Tibial artery (tissue), 4 donors: ENCODE data around the gene ASPG.
A peak's percentile ranks its signal among the peaks of the same experiment; 100 is the strongest.

Experiments used
- DNase-seq, 2 donors: peaks; one replicate each; pipeline ENCODE4 v3.0.0-alpha.2; 2019
- H3K27ac ChIP-seq, 2 donors: fragments of 200-600 bp; sonication (generic) in 1 of 2; 1 replicate in 1 of 2; 2 replicates in 1 of 2; pipeline ENCODE4 v1.5.1; 2018 to 2019; ENCODE audit warnings: mild to moderate bottlenecking in 1 of 2
- H3K27me3 ChIP-seq, 2 donors: fragments of 200-600 bp; sonication (generic) in 1 of 2; one replicate each; pipeline versions ENCODE4 v1.5.1 to v1.6.0; 2016 to 2019
- H3K36me3 ChIP-seq, 3 donors: fragments of 200-600 bp; sonication (generic) in 2 of 3; one replicate each; pipeline ENCODE4 v1.5.1; 2016 to 2019; ENCODE audit warnings: mild to moderate bottlenecking in 2 of 3
- H3K4me1 ChIP-seq, 4 donors: fragments of 200-600 bp; sonication (generic) in 2 of 4; 1 replicate in 3 of 4; 2 replicates in 1 of 4; pipeline ENCODE4 v1.5.1; 2016 to 2019
- H3K4me3 ChIP-seq, 2 donors: fragments of 200-600 bp; sonication (generic) in 1 of 2; 1 replicate in 1 of 2; 2 replicates in 1 of 2; pipeline ENCODE4 v1.5.1; 2018 to 2019; ENCODE audit warnings: mild to moderate bottlenecking in 2 of 2
- H3K9me3 ChIP-seq, 3 donors: fragments of 200-600 bp; sonication (generic) in 1 of 3; one replicate each; pipeline ENCODE4 v1.5.1; 2016 to 2019
- CTCF ChIP-seq, 2 experiments: fragments of 200-600 bp in 1 of 2; fragments of 450-650 bp in 1 of 2; IDR thresholded peaks; one replicate each; pipeline ENCODE4 v1.5.1; 2017 to 2019; ENCODE audit warnings: antibody characterized with exemption in 2 of 2, mild to moderate bottlenecking in 1 of 2, moderate library complexity in 1 of 2
- intact Hi-C: fragments of 100-400 bp; cut with DNase I; formaldehyde crosslinking; loops from one replicate; pipeline ENCODE4 v1.15.0; 2023; ENCODE audit warnings: low total_unique reads

ASPG gene

GRCh38 chr14:104094709-104095425 is 9.4 kb downstream of the ASPG start:
- no peak overlapping the region for H3K4me3 ChIP-seq
- H3K36me3 ChIP-seq, result no peaks in the 10 kb centered on the region
- H3K27me3 ChIP-seq, result peaks cover 0 to 52% of the 10 kb centered on the region in 2 donors
- intact Hi-C loops, result no loop called here
- DNase-seq, result no peak
- H3K27ac ChIP-seq, result no peak overlapping the region
- TF ChIP-seq CTCF (IDR thresholded peaks at IDR 0.05), result peak; percentile 55 to 81
- peaks cover 0 to 3% (median 0%) of the 10 kb centered on the region in 3 donors for H3K9me3 ChIP-seq
- H3K4me1 ChIP-seq, result peaks cover 0 to 5% (median 0%) of the 10 kb centered on the region in 4 donors

GRCh38 chr14:104095426-104096310 is 10.2 kb downstream of the ASPG start:
- Histone ChIP-seq H3K27me3 (peaks cover 0 to 58% of the 10 kb centered on the region in 2 donors), H3K4me1 (peaks cover 0 to 5% (median 0%) of the 10 kb centered on the region in 4 donors), H3K4me3 (no peak overlapping the region), H3K9me3 (no peaks in the 10 kb centered on the region), H3K36me3 (no peaks in the 10 kb centered on the region), H3K27ac (no peak overlapping the region)
- no peak for TF ChIP-seq CTCF (IDR thresholded peaks at IDR 0.05)
- intact Hi-C loops, result no loop called here
- no peak for DNase-seq

DNA sequence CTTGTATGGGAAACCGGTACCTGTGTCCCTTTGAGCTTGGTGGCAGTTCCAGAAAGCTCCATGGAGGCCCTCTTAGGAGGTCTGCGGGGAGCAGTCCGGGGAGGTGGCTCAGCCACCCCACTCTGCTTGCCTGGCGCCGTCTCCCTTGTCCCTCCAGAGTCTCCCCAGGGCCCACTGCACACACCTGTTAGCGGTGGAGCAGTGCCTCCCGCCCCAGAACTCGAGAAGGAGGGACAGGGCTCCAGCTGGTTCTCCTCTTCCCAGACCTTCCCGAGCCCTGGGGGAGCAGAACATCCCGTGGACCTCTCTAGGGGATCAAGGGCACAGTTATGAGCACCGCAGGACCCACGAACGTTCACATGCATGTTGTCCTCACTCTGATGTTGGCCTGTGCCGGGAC is 10.8 kb downstream of the ASPG start:
- Histone ChIP-seq H3K4me1 (peaks cover 0 to 9% (median 0%) of the 10 kb centered on the region in 4 donors), H3K27ac (no peak overlapping the region), H3K36me3 (no peaks in the 10 kb centered on the region), H3K4me3 (no peak overlapping the region), H3K9me3 (no peaks in the 10 kb centered on the region), H3K27me3 (peaks cover 0 to 60% of the 10 kb centered on the region in 2 donors)
- intact Hi-C loops, result no loop called here
- DNase-seq, result no peak
- TF ChIP-seq CTCF (IDR thresholded peaks at IDR 0.05), result no peak

GRCh38 chr14:104096751-104097700 is 11.5 kb downstream of the ASPG start:
- H3K9me3 ChIP-seq, result no peaks in the 10 kb centered on the region
- intact Hi-C loops, result no loop called here
- DNase-seq, result no peak
- H3K36me3 ChIP-seq, result no peaks in the 10 kb centered on the region
- H3K27me3 ChIP-seq, result peaks cover 0 to 58% of the 10 kb centered on the region in 2 donors
- no peak for TF ChIP-seq CTCF (IDR thresholded peaks at IDR 0.05)
- H3K4me1 ChIP-seq, result peaks cover 0 to 9% (median 0%) of the 10 kb centered on the region in 4 donors
- no peak overlapping the region for H3K27ac ChIP-seq
- no peak overlapping the region for H3K4me3 ChIP-seq
